IMR-90 (cell line): ENCODE measurements around the gene DNAJB4. TPM values are rescaled to one million over a fixed set of nuclear protein-coding genes. Genes with fewer than 3 reads are reported as not detected.

Experiments used
- ATAC-seq: fragments of 200-7000 bp; cut with Tn5 transposase; 2 replicates; pipeline ENCODE4 v1.9.1; 2020; ENCODE audit warnings: low read depth, mild to moderate bottlenecking, moderate library complexity
- BruUV-seq: library from RNA; stranded (reverse); fragments of 400-500 nt; replicated peaks from 2 replicates; lab custom pipeline; 2021; lab: Mats Ljungman, UMichigan
- CTCF ChIA-PET: fragments of 300-600 bp; formaldehyde crosslinking; extraction: SDS; loops from one replicate; lab custom pipeline; 2021; ENCODE audit warnings: antibody characterized with exemption; lab: Yijun Ruan, JAX
- POLR2A ChIA-PET: fragments of 300-600 bp; sonication (Branson Sonifier 250); formaldehyde crosslinking; loops from one replicate; lab custom pipeline; 2022; ENCODE audit warnings: antibody characterized with exemption; ENCODE audit not compliant: unreplicated experiment; lab: Charles Lee
- DNase-seq: peaks from one replicate; pipeline ENCODE4 v3.0.0; 2013
- H2AFZ ChIP-seq: replicated peaks from 2 replicates; pipeline ENCODE3; 2013; ENCODE audit warnings: low read length, mild to moderate bottlenecking; ENCODE audit not compliant: poor library complexity
- H2AK5ac ChIP-seq: 2 replicates; pipeline ENCODE4 v1.6.1; 2013; ENCODE audit warnings: low read depth, low read length, inconsistent platforms
- H2AK9ac ChIP-seq: replicated peaks from 2 replicates; pipeline ENCODE3; 2013; ENCODE audit warnings: mild to moderate bottlenecking, low read depth, low read length, moderate library complexity; ENCODE audit not compliant: poor library complexity
- H2BK120ac ChIP-seq: 2 replicates; pipeline ENCODE4 v1.6.1; 2013; ENCODE audit warnings: low read depth, low read length, inconsistent platforms
- H2BK15ac ChIP-seq: 3 replicates; pipeline ENCODE4 v1.6.1; 2013; ENCODE audit warnings: low read depth, low read length, inconsistent platforms
- H2BK20ac ChIP-seq: 2 replicates; pipeline ENCODE4 v1.6.1; 2013; ENCODE audit warnings: low read depth, mild to moderate bottlenecking, inconsistent platforms, low read length, moderate library complexity
- H2BK5ac ChIP-seq: 2 replicates; pipeline ENCODE4 v1.6.1; 2013; ENCODE audit warnings: mild to moderate bottlenecking, low read depth, low read length, inconsistent platforms; ENCODE audit not compliant: poor library complexity, severe bottlenecking
- H3K14ac ChIP-seq: replicated peaks from 2 replicates; pipeline ENCODE4 v1.6.1; 2013; ENCODE audit warnings: low read depth, low read length, inconsistent platforms
- H3K18ac ChIP-seq: 2 replicates; pipeline ENCODE4 v1.6.1; 2013; ENCODE audit warnings: low read depth, low read length, control low read depth
- H3K23ac ChIP-seq: 2 replicates; pipeline ENCODE4 v1.6.1; 2013; ENCODE audit warnings: low read depth, low read length, inconsistent platforms
- H3K27ac ChIP-seq: 2 replicates; pipeline ENCODE4 v1.5.1; 2013; ENCODE audit warnings: mild to moderate bottlenecking, control low read depth, low read length; ENCODE audit not compliant: insufficient read depth
- H3K27me3 ChIP-seq: 2 replicates; pipeline ENCODE4 v1.6.1; 2013; ENCODE audit warnings: low read length; ENCODE audit not compliant: control insufficient read depth, insufficient read depth
- H3K36me3 ChIP-seq: 2 replicates; pipeline ENCODE4 v1.6.1; 2013; ENCODE audit warnings: low read length, mixed read lengths; ENCODE audit not compliant: control insufficient read depth, insufficient read depth
- H3K4ac ChIP-seq: 2 replicates; pipeline ENCODE4 v1.6.1; 2013; ENCODE audit warnings: low read depth, low read length, inconsistent platforms
- H3K4me1 ChIP-seq: 2 replicates; pipeline ENCODE4 v1.6.1; 2013; ENCODE audit warnings: low read length, mixed read lengths; ENCODE audit not compliant: control insufficient read depth, insufficient read depth
- H3K4me2 ChIP-seq: 2 replicates; pipeline ENCODE4 v1.6.1; 2013; ENCODE audit warnings: low read depth, mild to moderate bottlenecking, control low read depth, low read length, moderate library complexity
- H3K4me3 ChIP-seq: 2 replicates; pipeline ENCODE4 v1.5.1; 2013; ENCODE audit warnings: low read depth, mild to moderate bottlenecking, control low read depth, low read length, moderate library complexity; ENCODE audit not compliant: insufficient read depth
- H3K56ac ChIP-seq: 2 replicates; pipeline ENCODE4 v1.6.1; 2013; ENCODE audit warnings: low read length, inconsistent platforms; ENCODE audit not compliant: insufficient read depth; ENCODE audit errors: extremely low read depth
- H3K79me1 ChIP-seq, 2 experiments: 2 replicates each; pipeline ENCODE4 v1.6.1; 2013; ENCODE audit warnings: low read length in 2 of 2, inconsistent platforms in 1 of 2, low read depth in 1 of 2
- H3K9ac ChIP-seq: 2 replicates; pipeline ENCODE4 v1.6.1; 2013; ENCODE audit warnings: low read depth, low read length, control low read depth
- H3K9me1 ChIP-seq: 2 replicates; pipeline ENCODE4 v1.6.1; 2013; ENCODE audit warnings: low read length, inconsistent platforms; ENCODE audit not compliant: insufficient read depth
- H3K9me3 ChIP-seq: 2 replicates; pipeline ENCODE4 v1.6.1; 2013; ENCODE audit warnings: low read length; ENCODE audit not compliant: control insufficient read depth, insufficient read depth
- H4K20me1 ChIP-seq: 2 replicates; pipeline ENCODE4 v1.6.1; 2013; ENCODE audit warnings: low read length, inconsistent platforms; ENCODE audit not compliant: insufficient read depth
- H4K5ac ChIP-seq: 2 replicates; pipeline ENCODE4 v1.6.1; 2013; ENCODE audit warnings: mild to moderate bottlenecking, low read depth, low read length, control low read depth
- H4K8ac ChIP-seq, 2 experiments: 2 replicates each; pipeline ENCODE4 v1.6.1; 2013; ENCODE audit warnings: low read depth in 2 of 2, low read length in 2 of 2, control low read depth in 1 of 2, inconsistent platforms in 1 of 2
- H4K91ac ChIP-seq: 2 replicates; pipeline ENCODE4 v1.6.1; 2013; ENCODE audit warnings: low read depth, low read length, inconsistent platforms; ENCODE audit not compliant: insufficient read depth
- MAFK ChIP-seq: IDR thresholded peaks from 2 replicates; pipeline ENCODE4 v1.6.1; 2012; ENCODE audit warnings: low read depth, low read length, improper control_type of control experiment
- WGBS, 2 experiments: methylation state at CpG; one replicate each; pipeline versions ENCODE4 v1.1.5 to v1.1.7; 2013; ENCODE audit warnings: missing lambda C conversion rate in 2 of 2; ENCODE audit not compliant: insufficient read length in 1 of 2; ENCODE audit errors: extremely low coverage in 2 of 2; 5-methylcytosine and 5-hydroxymethylcytosine counted together
- dilution Hi-C: fragments of 300-500 bp; cut with HindIII; formaldehyde crosslinking; loops from one replicate; pipeline ENCODE4 v1.14.3; 2018; ENCODE audit warnings: low sequenced_read_pairs; ENCODE audit not compliant: unreplicated experiment
- in situ Hi-C: fragments of 300-500 bp; cut with MboI; formaldehyde crosslinking; loops from 3 replicates; pipeline ENCODE4 v1.14.3; 2019; ENCODE audit warnings: low sequenced_read_pairs, inconsistent platforms, mixed read lengths
- intact Hi-C: fragments of 100-400 bp; cut with micrococcal nuclease; formaldehyde crosslinking; loops from 2 replicates; pipeline ENCODE4 v1.10.0; 2022
- polyA plus RNA-seq, 3 experiments: library from polyadenylated mRNA; depleted of rRNA; stranded (reverse); fragments of >200 nt; gene quantifications; 2 replicates each; pipeline ENCODE4 v1.2.3, GENCODE V29; 2012; ENCODE audit warnings: low replicate concordance in 1 of 3
- total RNA-seq: library from RNA; depleted of rRNA; stranded (reverse); fragments of >200 nt; gene quantifications from 2 replicates; pipeline ENCODE4 v1.2.3, GENCODE V29; 2012
- TF ChIP-seq, protein P1 (sequence below): fragments of 150-350 bp; IDR thresholded peaks from 2 replicates; pipeline ENCODE4 v1.6.1; 2016; ENCODE audit warnings: low read depth, mild to moderate bottlenecking, low read length, moderate library complexity, borderline replicate concordance

Gene DNAJB4
- total and polyA plus RNA-seq, 2 of the 4 experiments (the other 2 are of a cell fraction) = 30.6 to 31.0 TPM

DNA sequence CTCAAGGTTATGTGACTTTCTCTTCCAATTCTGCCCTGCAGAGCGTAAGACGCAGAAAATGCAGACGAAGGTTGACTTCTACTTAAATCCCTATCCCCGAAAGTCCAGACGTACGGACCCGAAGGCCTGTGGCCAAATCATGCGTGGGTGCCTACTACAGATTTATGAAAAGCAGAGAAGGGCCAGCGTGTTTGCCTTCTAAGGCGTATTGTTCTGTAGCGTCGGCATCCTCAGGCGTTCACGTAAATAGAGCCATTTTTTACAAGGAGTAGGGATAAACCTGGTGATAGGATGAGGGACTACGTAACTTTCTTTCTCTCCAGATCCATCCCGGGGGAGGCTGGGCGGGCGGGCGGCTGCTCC is 40.8 kb downstream of the DNAJB4 start:
- no peak overlapping the region for H2BK120ac ChIP-seq
- H3K4me3 ChIP-seq = no peak overlapping the region
- no peak overlapping the region for H3K18ac ChIP-seq
- intact Hi-C loops (no loop called here), in situ Hi-C loops (no loop called here), dilution Hi-C loops (no loop called here)
- ATAC-seq (no peak), DNase-seq (no peak)
- no peak overlapping the region for H4K91ac ChIP-seq
- no peak overlapping the region for H3K56ac ChIP-seq
- BruUV-seq = no TSS peak
- TF ChIP-seq, protein P1, sequence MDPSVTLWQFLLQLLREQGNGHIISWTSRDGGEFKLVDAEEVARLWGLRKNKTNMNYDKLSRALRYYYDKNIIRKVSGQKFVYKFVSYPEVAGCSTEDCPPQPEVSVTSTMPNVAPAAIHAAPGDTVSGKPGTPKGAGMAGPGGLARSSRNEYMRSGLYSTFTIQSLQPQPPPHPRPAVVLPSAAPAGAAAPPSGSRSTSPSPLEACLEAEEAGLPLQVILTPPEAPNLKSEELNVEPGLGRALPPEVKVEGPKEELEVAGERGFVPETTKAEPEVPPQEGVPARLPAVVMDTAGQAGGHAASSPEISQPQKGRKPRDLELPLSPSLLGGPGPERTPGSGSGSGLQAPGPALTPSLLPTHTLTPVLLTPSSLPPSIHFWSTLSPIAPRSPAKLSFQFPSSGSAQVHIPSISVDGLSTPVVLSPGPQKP = no peak
- TF ChIP-seq MAFK = no peak
- no peak overlapping the region for H3K14ac ChIP-seq
- H3K4ac ChIP-seq = no peak overlapping the region
- H2AK5ac ChIP-seq = no peak overlapping the region
- no peak overlapping the region for H4K5ac ChIP-seq
- H3K23ac ChIP-seq = no peak overlapping the region
- H2AK9ac ChIP-seq = peak overlapping the region; percentile 31
- WGBS, 2 experiments = 100% methylated on average over 2 of the region's 19 CpGs; no CpG with 5 or more reads in 1 of the 2 experiments
- H3K4me2 ChIP-seq = no peak overlapping the region
- ChIA-PET POLR2A (no interaction called here), CTCF (no interaction called here)
- H3K9me3 ChIP-seq = 0 out of 2 replicates have a peak, but pooled peaks cover 3% of the 10 kb centered on the region
- no peak overlapping the region for H4K8ac ChIP-seq
- H2BK15ac ChIP-seq = no peak overlapping the region
- H3K27me3 ChIP-seq = peaks cover 23% of the 10 kb centered on the region
- no peaks in the 10 kb centered on the region for H3K9me1 ChIP-seq
- no peak overlapping the region for H3K9ac ChIP-seq
- H3K36me3 ChIP-seq = no peaks in the 10 kb centered on the region
- H3K4me1 ChIP-seq = no peaks in the 10 kb centered on the region
- no peak overlapping the region for H2BK5ac ChIP-seq
- H2BK20ac ChIP-seq = no peak overlapping the region
- H3K27ac ChIP-seq = no peak overlapping the region
- no peaks in the 10 kb centered on the region for H4K20me1 ChIP-seq
- peak overlapping the region; percentile 68 for H2AFZ ChIP-seq
- H3K79me1 ChIP-seq = no peaks in the 10 kb centered on the region
